GM23338 (cell line): Measurements from ENCODE around the gene C6orf47. TPM values are rescaled to one million over a fixed set of nuclear protein-coding genes. Genes with fewer than 3 reads are reported as not detected.

Experiments
- ATAC-seq: fragments of 200-7000 bp; cut with Tn5 transposase; 3 replicates; pipeline ENCODE4 v1.9.1; 2020
- DNase-seq: peaks from one replicate; pipeline ENCODE4 v3.0.0-alpha.2; 2015; ENCODE audit warnings: low spot score
- H2AFZ ChIP-seq: fragments of 200-600 bp; sonication (generic); 2 replicates; pipeline ENCODE4 v1.8.0; 2016; ENCODE audit warnings: antibody characterized with exemption, mild to moderate bottlenecking, moderate library complexity
- H3F3A ChIP-seq: fragments of 200-600 bp; sonication (generic); replicated peaks from 2 replicates; pipeline ENCODE4 v1.8.0; 2017; ENCODE audit warnings: antibody characterized with exemption, mixed run types, low read depth
- H3K27ac ChIP-seq: fragments of 200-600 bp; sonication (generic); 2 replicates; pipeline ENCODE4 v1.6.1; 2016; ENCODE audit warnings: low read depth
- H3K27me3 ChIP-seq: fragments of 200-600 bp; sonication (generic); 2 replicates; pipeline ENCODE4 v1.8.0; 2016; ENCODE audit warnings: mild to moderate bottlenecking, mixed run types, moderate library complexity; ENCODE audit not compliant: insufficient read depth
- H3K36me3 ChIP-seq: fragments of 200-600 bp; sonication (generic); 2 replicates; pipeline ENCODE4 v1.8.0; 2016; ENCODE audit warnings: mild to moderate bottlenecking; ENCODE audit not compliant: insufficient read depth
- H3K4me1 ChIP-seq: fragments of 200-600 bp; sonication (generic); 2 replicates; pipeline ENCODE4 v1.8.0; 2016; ENCODE audit warnings: mild to moderate bottlenecking, moderate library complexity; ENCODE audit not compliant: insufficient read depth
- H3K4me2 ChIP-seq: fragments of 200-600 bp; sonication (generic); 2 replicates; pipeline ENCODE4 v1.7.1; 2017; ENCODE audit warnings: mixed run types
- H3K4me3 ChIP-seq: fragments of 200-600 bp; sonication (generic); 2 replicates; pipeline ENCODE4 v1.6.1; 2016; ENCODE audit warnings: mixed run types
- H3K79me2 ChIP-seq: fragments of 200-600 bp; sonication (generic); replicated peaks from 2 replicates; pipeline ENCODE4 v1.8.0; 2017; ENCODE audit warnings: mild to moderate bottlenecking; ENCODE audit not compliant: insufficient read depth
- H3K9me2 ChIP-seq: fragments of 200-600 bp; sonication (generic); 2 replicates; pipeline ENCODE4 v1.8.0; 2017; ENCODE audit not compliant: insufficient read depth
- H4K20me1 ChIP-seq: fragments of 200-600 bp; sonication (generic); replicated peaks from 2 replicates; pipeline ENCODE4 v1.8.0; 2017; ENCODE audit warnings: mild to moderate bottlenecking; ENCODE audit not compliant: insufficient read depth
- H3K27ac Mint-ChIP-seq: 2 replicates; pipeline ENCODE4 v1.8.0; 2020; ENCODE audit warnings: inconsistent platforms, mild to moderate bottlenecking, moderate library complexity, mixed read lengths
- H3K27me3 Mint-ChIP-seq: 3 replicates; pipeline ENCODE4 v1.8.0; 2022; ENCODE audit warnings: low read depth, mild to moderate bottlenecking, moderate library complexity, mixed read lengths, inconsistent platforms; ENCODE audit not compliant: insufficient read depth, poor library complexity
- H3K36me3 Mint-ChIP-seq: 3 replicates; pipeline ENCODE4 v1.8.0; 2021; ENCODE audit warnings: low read depth, mild to moderate bottlenecking, inconsistent platforms, moderate library complexity, mixed read lengths
- H3K4me1 Mint-ChIP-seq: 3 replicates; pipeline ENCODE4 v1.8.0; 2020; ENCODE audit warnings: mild to moderate bottlenecking, inconsistent platforms, mixed read lengths
- H3K4me3 Mint-ChIP-seq: 3 replicates; pipeline ENCODE4 v1.8.0; 2021; ENCODE audit warnings: moderate library complexity, mild to moderate bottlenecking, inconsistent platforms, mixed read lengths
- H3K9me3 Mint-ChIP-seq: 3 replicates; pipeline ENCODE4 v1.8.0; 2020; ENCODE audit warnings: moderate library complexity, mild to moderate bottlenecking, inconsistent platforms, mixed read lengths
- EZH2 ChIP-seq: fragments of 200-600 bp; sonication (generic); IDR thresholded peaks from one replicate; pipeline ENCODE4 v1.8.0; 2017; ENCODE audit warnings: antibody characterized with exemption, mild to moderate bottlenecking, low read depth; ENCODE audit not compliant: unreplicated experiment
- JUNB ChIP-seq: IDR thresholded peaks from one replicate; pipeline ENCODE4 v1.6.1; 2016; ENCODE audit warnings: antibody characterized with exemption; ENCODE audit not compliant: unreplicated experiment
- NANOG ChIP-seq: IDR thresholded peaks from 2 replicates; pipeline ENCODE4 v1.6.1; 2016; ENCODE audit warnings: antibody characterized with exemption, borderline replicate concordance
- POLR2AphosphoS5 ChIP-seq: IDR thresholded peaks from 2 replicates; pipeline ENCODE4 v1.6.1; 2016; ENCODE audit warnings: antibody characterized with exemption, low read depth
- STAT1 ChIP-seq: IDR thresholded peaks from one replicate; pipeline ENCODE4 v1.6.1; 2016; ENCODE audit warnings: antibody characterized with exemption; ENCODE audit not compliant: unreplicated experiment
- ZNF114 ChIP-seq: fragments of 250-450 bp; sonication (Bioruptor Pico); IDR thresholded peaks from 2 replicates; pipeline ENCODE4 v1.5.0; 2020; ENCODE audit warnings: mild to moderate bottlenecking, moderate library complexity
- ZNF331 ChIP-seq: fragments of 250-450 bp; sonication (Bioruptor Pico); IDR thresholded peaks from 2 replicates; pipeline ENCODE4 v1.5.0; 2020; ENCODE audit warnings: low read depth, mild to moderate bottlenecking, moderate library complexity
- polyA plus RNA-seq: library from polyadenylated mRNA; unstranded; fragments of >200 nt; fragmentation: Nextera tagmentation; extraction: Ambion mirVana; gene quantifications from 2 replicates; pipeline ENCODE4 v1.2.1, GENCODE V29; 2016
- total RNA-seq: library from RNA; depleted of rRNA; stranded (reverse); fragments of >200 nt; shearing (Covaris generic); gene quantifications from 2 replicates; pipeline ENCODE4 v1.2.3, GENCODE V29; 2014
- TF ChIP-seq, protein P1 (sequence below): fragments of 250-450 bp; sonication (Bioruptor Pico); IDR thresholded peaks from 2 replicates; pipeline ENCODE4 v1.5.0; 2020; ENCODE audit warnings: mild to moderate bottlenecking, moderate library complexity
- TF ChIP-seq, protein P2 (sequence below): IDR thresholded peaks from 2 replicates; pipeline ENCODE4 v1.6.1; 2016; ENCODE audit warnings: antibody characterized with exemption

C6orf47 gene
- total and polyA plus RNA-seq, 2 experiments from 2014 or later = 9.4 to 12.8 TPM

GRCh38 chr6:31661262-31662123 is 915 bp upstream of the C6orf47 start:
- Mint-ChIP-seq H3K27ac (peak overlapping the region; percentile 91), H3K27me3 (peaks cover 28% of the 10 kb centered on the region), H3K36me3 (peaks cover 52% of the 10 kb centered on the region), H3K4me3 (peak overlapping the region; percentile 90), H3K9me3 (no peaks in the 10 kb centered on the region; the same call in 2 of the 3 replicates), H3K4me1 (peaks cover 44% of the 10 kb centered on the region)
- H3K27me3 ChIP-seq = no peaks in the 10 kb centered on the region
- H3K9me2 ChIP-seq = no peaks in the 10 kb centered on the region
- DNase-seq = no peak
- H3K36me3 ChIP-seq = peaks cover 12% of the 10 kb centered on the region; the same call in 1 of the 2 replicates
- H3F3A ChIP-seq = peaks cover 21% of the 10 kb centered on the region; the same call in 1 of the 2 replicates
- no peak for ATAC-seq
- peak overlapping the region; percentile 92 for H3K27ac ChIP-seq
- peaks cover 47% of the 10 kb centered on the region for H3K79me2 ChIP-seq
- H3K4me3 ChIP-seq = peak overlapping the region; percentile 96
- peaks cover 23% of the 10 kb centered on the region for H3K4me1 ChIP-seq
- TF ChIP-seq ZNF331 (CRISPR knock-in tag) = no peak
- no peak for TF ChIP-seq ZNF114
- no peak for TF ChIP-seq STAT1
- TF ChIP-seq POLR2AphosphoS5 = no peak
- no peak for TF ChIP-seq EZH2
- no peak for TF ChIP-seq JUNB
- no peak for TF ChIP-seq NANOG
- H2AFZ ChIP-seq = peak overlapping the region; percentile 77
- no peaks in the 10 kb centered on the region; the same call in 1 of the 2 replicates for H4K20me1 ChIP-seq
- H3K4me2 ChIP-seq = peak overlapping the region; percentile 98

- Mint-ChIP-seq H3K36me3 (peaks cover 47% of the 10 kb centered on the region), H3K9me3 (no peaks in the 10 kb centered on the region), H3K27me3 (peaks cover 19% of the 10 kb centered on the region), H3K4me1 (peaks cover 50% of the 10 kb centered on the region), H3K27ac (peak overlapping the region; percentile 95), H3K4me3 (peak overlapping the region; percentile 90)
- ATAC-seq (peak; percentile 19), DNase-seq (peak; percentile 46)
- Histone ChIP-seq H3F3A (peaks cover 21% of the 10 kb centered on the region; the same call in 1 of the 2 replicates), H4K20me1 (no peaks in the 10 kb centered on the region; the same call in 1 of the 2 replicates), H2AFZ (peak overlapping the region; percentile 83), H3K27ac (peak overlapping the region; percentile 95), H3K36me3 (peaks cover 12% of the 10 kb centered on the region; the same call in 1 of the 2 replicates), H3K79me2 (peaks cover 41% of the 10 kb centered on the region), H3K4me1 (peaks cover 23% of the 10 kb centered on the region), H3K4me2 (peak overlapping the region; percentile 98), H3K4me3 (peak overlapping the region; percentile 96), H3K27me3 (no peaks in the 10 kb centered on the region), H3K9me2 (no peaks in the 10 kb centered on the region)
- TF ChIP-seq, protein P1, sequence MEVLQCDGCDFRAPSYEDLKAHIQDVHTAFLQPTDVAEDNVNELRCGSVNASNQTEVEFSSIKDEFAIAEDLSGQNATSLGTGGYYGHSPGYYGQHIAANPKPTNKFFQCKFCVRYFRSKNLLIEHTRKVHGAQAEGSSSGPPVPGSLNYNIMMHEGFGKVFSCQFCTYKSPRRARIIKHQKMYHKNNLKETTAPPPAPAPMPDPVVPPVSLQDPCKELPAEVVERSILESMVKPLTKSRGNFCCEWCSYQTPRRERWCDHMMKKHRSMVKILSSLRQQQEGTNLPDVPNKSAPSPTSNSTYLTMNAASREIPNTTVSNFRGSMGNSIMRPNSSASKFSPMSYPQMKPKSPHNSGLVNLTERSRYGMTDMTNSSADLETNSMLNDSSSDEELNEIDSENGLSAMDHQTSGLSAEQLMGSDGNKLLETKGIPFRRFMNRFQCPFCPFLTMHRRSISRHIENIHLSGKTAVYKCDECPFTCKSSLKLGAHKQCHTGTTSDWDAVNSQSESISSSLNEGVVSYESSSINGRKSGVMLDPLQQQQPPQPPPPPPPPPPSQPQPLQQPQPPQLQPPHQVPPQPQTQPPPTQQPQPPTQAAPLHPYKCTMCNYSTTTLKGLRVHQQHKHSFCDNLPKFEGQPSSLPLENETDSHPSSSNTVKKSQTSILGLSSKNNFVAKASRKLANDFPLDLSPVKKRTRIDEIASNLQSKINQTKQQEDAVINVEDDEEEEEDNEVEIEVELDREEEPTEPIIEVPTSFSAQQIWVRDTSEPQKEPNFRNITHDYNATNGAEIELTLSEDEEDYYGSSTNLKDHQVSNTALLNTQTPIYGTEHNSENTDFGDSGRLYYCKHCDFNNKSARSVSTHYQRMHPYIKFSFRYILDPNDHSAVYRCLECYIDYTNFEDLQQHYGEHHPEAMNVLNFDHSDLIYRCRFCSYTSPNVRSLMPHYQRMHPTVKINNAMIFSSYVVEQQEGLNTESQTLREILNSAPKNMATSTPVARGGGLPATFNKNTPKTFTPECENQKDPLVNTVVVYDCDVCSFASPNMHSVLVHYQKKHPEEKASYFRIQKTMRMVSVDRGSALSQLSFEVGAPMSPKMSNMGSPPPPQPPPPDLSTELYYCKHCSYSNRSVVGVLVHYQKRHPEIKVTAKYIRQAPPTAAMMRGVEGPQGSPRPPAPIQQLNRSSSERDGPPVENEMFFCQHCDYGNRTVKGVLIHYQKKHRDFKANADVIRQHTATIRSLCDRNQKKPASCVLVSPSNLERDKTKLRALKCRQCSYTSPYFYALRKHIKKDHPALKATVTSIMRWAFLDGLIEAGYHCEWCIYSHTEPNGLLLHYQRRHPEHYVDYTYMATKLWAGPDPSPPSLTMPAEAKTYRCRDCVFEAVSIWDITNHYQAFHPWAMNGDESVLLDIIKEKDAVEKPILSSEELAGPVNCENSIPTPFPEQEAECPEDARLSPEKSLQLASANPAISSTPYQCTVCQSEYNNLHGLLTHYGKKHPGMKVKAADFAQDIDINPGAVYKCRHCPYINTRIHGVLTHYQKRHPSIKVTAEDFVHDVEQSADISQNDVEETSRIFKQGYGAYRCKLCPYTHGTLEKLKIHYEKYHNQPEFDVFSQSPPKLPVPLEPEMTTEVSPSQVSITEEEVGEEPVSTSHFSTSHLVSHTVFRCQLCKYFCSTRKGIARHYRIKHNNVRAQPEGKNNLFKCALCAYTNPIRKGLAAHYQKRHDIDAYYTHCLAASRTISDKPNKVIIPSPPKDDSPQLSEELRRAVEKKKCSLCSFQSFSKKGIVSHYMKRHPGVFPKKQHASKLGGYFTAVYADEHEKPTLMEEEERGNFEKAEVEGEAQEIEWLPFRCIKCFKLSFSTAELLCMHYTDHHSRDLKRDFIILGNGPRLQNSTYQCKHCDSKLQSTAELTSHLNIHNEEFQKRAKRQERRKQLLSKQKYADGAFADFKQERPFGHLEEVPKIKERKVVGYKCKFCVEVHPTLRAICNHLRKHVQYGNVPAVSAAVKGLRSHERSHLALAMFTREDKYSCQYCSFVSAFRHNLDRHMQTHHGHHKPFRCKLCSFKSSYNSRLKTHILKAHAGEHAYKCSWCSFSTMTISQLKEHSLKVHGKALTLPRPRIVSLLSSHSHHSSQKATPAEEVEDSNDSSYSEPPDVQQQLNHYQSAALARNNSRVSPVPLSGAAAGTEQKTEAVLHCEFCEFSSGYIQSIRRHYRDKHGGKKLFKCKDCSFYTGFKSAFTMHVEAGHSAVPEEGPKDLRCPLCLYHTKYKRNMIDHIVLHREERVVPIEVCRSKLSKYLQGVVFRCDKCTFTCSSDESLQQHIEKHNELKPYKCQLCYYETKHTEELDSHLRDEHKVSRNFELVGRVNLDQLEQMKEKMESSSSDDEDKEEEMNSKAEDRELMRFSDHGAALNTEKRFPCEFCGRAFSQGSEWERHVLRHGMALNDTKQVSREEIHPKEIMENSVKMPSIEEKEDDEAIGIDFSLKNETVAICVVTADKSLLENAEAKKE (CRISPR knock-in tag) = no peak
- TF ChIP-seq, protein P2, sequence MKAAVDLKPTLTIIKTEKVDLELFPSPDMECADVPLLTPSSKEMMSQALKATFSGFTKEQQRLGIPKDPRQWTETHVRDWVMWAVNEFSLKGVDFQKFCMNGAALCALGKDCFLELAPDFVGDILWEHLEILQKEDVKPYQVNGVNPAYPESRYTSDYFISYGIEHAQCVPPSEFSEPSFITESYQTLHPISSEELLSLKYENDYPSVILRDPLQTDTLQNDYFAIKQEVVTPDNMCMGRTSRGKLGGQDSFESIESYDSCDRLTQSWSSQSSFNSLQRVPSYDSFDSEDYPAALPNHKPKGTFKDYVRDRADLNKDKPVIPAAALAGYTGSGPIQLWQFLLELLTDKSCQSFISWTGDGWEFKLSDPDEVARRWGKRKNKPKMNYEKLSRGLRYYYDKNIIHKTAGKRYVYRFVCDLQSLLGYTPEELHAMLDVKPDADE = no peak
Observed at GRCh38 chr6:31659649-31660380, 763 bp downstream of the C6orf47 start.
